Stimulated activated CD8-positive, alpha-beta memory T cell treated with anti-CD3 and anti-CD28 coated beads, Interleukin-4, amount 100 ng/mL, for 4 hours (primary cell): ENCODE measurements around the gene FCHSD2.
"Not testable (repeated sequence)": the region's sequence is repeated elsewhere in the genome, so short reads cannot be mapped to it uniquely, and the experiment has no call there.

Source experiments
- DNase-seq, 2 donors: peaks; one replicate each; pipeline ENCODE4 v3.0.0-alpha.2; 2020; ENCODE audit warnings: low read depth in 2 of 2, low spot score in 1 of 2

FCHSD2 gene

DNA sequence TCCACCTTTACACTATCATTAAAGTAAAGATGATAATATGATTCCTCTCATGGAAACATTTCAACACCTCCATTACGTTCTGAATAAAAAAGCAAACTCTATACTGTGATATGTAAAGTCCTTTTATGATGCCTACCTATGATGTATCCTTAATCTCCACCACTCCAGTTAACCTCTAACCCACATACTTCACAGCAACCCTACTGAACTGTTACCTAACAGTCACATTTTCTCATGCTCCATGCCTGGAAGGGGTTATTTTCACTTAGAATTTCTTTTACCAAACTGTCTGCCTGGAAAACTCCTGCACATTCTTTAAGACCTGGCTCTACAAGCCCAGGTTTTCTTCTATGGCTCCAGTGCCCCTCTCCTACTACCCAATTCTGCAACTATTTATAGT, 129.1 kb downstream of the FCHSD2 start:
- no peak for DNase-seq

- DNase-seq, result no peak
Observed at GRCh38 chr11:73012121-73012863, 129.8 kb downstream of the FCHSD2 start.

DNA sequence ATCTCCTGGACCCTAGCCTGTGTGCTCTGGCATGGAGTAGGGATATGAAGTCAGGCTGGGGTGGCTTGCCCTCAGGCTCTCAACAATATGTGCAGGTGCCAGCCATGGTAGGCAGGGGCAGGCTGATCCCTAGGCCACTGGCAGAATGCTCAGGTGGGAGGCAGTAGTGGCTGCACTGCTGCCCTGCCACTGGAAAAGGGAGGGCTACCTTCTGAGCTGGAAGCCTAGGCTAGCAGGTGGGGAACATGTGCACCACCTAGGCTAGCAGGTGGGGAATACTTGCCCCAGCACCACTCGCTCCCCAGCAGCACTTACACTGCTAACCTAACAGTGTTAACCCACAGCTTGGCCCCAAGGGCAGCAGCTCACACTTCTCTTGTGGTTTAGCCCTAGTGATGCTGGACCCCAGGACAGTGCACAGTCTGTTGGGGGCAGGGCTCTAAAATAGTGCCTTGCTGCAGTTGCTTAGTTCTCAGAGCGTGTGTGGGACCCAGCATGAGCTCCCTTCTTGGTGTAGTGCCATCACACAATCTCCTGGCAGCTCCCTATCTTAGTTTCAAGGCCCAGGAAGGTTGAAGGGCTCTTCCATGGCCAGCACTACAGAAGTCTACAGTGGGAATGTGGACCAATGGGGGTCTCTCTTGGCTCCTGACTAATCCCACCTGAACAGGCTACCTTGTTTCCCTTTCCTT, 130.8 kb downstream of the FCHSD2 start:
- DNase-seq, result no peak

- no peak for DNase-seq
Observed at GRCh38 chr11:73009972-73010371, 132.1 kb downstream of the FCHSD2 start.

DNA sequence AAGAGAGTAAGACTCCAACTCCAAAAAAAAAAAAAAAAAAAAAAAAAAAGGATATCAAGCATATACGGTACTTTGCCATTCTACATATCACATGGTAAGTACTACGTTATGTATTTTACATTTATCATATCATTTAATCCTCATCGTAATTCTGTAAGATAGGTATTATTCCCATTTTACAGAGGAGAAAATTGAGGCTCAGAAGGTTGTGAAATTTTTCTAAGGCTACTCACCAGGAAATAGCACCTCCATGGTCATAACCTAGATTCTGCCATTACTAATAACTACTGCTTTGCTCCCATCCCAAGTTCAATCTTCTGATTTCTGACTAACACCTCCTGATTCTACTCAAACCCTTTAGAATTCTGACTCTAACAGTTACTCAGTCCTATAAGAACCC, 138.0 kb downstream of the FCHSD2 start:
- DNase-seq, result no peak

GRCh38 chr11:73003088-73003487, 139.0 kb downstream of the FCHSD2 start:
- no peak for DNase-seq

DNA sequence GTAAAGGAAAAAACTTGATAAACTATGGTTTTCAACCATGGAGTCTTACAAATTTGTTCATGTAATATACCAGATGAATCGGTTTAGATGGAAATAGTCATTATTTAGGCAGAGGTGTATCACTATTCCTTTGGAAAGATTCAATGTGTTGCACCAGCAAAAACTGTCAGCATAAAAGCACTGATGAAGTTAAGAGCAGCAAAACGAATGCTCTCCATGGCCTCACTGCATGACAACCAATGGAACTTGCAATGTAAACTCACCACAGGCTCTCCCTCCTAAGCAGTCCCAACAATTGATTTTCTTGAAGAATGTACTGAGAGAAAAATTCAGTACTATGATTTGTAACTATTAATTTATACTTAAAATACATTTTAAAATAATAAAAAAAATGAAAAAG, 139.9 kb downstream of the FCHSD2 start:
- DNase-seq, result no peak

GRCh38 chr11:73001615-73002014, 140.5 kb downstream of the FCHSD2 start:
- DNase-seq, result no peak

DNA sequence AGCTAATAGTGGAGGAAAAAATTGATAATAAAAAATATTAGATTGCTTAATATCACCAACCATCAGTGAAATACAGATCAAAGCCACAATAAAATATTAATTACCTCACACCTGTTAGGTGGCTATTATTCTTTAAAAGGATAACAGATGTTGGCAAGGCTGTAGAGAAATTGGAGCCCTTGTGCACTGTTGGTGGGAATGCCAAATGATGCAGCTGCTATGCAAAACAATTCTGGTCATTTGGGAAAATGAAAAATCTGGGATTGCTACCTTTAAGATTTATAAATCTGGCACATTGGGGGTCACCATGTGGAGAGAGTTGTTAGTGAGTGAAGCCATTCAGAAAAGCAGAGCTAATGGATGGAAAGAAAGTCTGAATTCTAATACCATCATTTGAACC, 143.4 kb downstream of the FCHSD2 start:
- DNase-seq, result no peak

DNA sequence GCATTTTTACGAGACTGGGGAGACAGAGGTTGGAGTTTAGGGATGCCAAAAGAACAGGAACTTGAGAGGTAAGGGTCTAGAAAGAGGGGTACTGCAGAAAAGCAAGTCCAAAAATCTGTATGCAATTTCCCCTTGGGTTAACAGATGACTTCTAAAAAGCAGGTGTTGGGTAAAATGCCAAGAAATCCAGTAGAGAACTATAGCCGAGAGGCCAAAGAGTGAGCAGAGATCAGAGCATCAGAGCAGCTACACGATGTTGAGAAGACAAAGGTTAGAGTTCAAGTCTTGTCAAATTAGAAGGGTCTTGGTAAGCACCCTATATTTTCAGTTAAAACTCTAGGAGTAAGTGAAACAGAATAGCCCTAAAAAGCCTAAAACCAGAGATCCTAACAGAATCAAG, 145.2 kb downstream of the FCHSD2 start:
- no peak for DNase-seq

DNA sequence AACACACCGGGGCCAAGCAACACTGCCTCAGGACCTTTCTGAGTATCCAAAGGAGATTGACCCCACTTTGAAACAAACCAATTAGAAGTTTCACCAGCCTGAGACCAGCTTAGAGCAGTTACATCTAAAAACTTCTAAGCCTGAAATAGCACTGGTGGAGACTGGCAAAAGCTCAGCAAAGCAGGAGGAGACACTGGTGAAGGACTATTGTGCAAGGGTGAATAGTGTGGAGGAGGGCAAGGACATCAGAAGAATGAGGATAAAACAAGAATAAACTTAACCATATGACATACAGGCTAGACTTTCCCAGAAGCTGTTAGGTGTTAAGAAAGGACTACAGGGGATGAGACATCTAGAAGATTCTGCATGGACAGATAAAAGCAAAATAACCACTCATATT, 152.4 kb downstream of the FCHSD2 start:
- no peak for DNase-seq

DNA sequence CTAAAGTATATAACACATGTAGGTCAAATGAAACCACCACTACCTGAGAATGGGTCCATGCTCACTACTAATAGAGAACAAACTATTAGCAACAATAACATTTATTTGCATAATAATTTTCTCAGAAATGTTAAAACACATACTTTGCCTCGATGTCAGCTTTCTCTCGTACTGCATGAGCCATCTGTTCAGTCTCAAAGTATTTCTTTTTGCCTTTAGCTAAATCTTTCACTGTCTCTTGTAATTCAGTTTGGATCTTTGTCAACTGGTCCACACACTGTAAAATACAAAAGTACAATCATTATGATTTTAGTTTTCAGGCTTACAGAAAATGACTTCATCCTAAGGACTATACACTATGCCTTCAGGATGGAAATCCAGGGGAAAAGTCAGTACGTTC, 153.3 kb downstream of the FCHSD2 start:
- DNase-seq, result no peak

DNA sequence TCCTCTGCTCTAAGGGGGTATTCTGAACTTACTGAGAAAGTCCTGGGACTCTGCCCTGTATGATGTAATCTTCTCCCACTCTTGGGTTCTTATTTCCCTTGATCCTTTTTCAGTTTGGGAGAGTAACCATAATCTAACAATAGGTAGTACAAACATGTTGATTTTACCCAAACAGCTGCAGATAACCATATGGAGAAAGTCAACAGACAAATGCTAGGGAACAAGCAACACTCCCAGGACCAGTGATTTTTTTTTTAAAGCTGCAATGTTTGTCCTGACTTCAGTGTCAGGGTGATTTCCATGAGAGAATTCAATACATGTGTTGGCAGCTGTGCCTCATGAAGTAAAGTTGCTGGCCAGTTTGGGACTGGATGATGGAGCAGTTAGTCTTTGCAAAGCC, 156.5 kb downstream of the FCHSD2 start:
- no peak for DNase-seq

DNA sequence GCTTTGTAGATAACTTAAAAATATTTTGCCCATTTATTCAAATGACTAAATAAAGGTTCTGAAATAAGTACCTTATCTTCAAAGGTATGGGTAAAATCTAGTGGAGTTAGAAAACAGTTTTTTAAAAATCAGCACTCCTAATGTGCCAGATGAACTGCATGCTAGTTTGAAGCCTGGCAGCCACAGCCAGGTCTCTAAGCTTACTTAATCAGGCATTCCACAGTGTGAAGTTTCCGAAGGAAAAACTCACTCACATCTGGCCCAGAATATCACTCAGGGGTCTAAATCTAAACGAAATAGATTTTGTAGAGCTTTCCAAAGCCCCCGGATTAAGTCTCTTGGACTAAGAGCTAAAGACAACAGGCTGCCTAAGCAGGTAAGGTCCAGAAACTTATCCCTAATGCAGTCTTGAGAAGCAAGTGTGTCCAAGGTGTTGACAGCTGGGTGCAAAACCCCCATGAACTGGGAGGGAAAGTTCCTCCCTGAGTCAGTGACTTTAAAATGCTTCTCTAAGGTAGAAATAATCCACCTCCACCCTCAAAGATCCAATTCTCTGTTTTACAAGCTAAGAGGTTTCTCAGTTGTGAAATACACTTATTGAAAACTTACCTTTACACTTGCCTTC, 157.6 kb downstream of the FCHSD2 start:
- DNase-seq, result no peak

GRCh38 chr11:72983560-72983959, 158.6 kb downstream of the FCHSD2 start:
- DNase-seq, result no peak

DNA sequence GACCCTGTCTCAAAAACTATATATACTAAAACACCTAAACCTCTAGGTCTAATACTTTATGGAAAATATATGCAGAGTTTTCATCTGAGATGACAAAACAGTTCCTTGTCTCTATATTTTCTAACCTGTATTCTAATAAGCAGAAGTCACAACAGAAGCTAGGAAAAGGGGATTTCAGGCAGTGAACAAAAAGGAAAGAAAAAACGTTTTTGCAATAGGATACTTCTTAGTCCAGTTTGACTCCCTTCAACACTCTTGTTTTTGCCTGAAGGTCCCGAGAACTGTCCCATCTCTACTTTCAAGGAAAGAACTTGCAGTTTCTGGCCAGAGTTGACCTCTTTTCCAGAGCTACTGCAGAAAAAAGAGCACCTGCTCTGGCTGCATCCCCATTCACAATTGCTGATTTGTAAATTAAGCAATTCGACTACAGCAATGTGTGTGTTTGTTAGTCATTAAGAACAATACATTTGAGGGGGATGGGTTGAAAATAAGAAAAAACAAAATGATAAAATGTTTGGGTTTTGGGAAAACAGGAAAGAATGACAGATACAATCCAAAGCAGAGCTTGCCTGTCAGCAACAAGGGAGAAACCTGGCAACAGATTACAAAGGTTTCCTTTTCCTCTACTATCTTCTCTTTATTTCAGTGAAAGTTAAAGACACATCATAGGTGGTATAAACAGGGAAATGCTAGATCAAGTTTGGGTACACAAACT, 160.0 kb downstream of the FCHSD2 start:
- no peak for DNase-seq

DNA sequence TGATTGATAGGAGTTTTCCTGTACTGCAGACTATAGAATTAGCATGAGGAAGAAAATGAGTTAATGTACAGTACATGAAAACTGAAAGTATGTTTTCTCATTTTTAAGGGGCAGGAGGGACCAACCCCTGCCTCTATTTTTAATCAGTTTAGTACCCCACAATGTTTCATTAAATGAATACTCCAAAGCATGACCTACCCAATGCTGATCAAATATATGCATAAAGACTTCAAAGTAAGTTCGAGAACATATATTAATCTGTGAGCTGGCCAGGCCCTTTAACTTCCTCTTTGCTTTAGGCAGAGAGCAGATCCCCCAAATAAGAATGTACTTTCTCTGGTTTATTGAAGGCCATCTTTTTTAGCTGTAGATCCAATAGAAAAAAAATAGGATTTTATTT, 161.0 kb downstream of the FCHSD2 start:
- DNase-seq, result no peak

DNA sequence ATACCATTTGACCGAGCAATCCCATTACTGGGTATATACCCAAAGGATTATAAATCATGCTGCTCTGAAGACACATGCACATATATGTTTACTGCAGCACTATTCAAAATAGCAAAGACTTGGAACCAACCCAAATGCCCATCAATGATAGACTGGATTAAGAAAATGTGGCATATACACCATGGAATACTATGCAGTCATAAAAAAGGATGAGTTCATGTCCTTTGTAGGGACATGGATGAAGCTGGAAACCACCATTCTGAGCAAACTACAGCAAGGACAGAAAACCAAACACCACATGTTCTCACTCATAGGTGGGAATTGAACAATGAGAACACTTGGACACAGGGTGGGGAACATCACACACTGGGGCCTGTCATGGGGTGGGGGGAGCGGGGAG, 164.3 kb downstream of the FCHSD2 start:
- DNase-seq, result not testable (repeated sequence)

- DNase-seq, result not testable (repeated sequence)
Observed at GRCh38 chr11:72976522-72976892, 165.6 kb downstream of the FCHSD2 start.

DNA sequence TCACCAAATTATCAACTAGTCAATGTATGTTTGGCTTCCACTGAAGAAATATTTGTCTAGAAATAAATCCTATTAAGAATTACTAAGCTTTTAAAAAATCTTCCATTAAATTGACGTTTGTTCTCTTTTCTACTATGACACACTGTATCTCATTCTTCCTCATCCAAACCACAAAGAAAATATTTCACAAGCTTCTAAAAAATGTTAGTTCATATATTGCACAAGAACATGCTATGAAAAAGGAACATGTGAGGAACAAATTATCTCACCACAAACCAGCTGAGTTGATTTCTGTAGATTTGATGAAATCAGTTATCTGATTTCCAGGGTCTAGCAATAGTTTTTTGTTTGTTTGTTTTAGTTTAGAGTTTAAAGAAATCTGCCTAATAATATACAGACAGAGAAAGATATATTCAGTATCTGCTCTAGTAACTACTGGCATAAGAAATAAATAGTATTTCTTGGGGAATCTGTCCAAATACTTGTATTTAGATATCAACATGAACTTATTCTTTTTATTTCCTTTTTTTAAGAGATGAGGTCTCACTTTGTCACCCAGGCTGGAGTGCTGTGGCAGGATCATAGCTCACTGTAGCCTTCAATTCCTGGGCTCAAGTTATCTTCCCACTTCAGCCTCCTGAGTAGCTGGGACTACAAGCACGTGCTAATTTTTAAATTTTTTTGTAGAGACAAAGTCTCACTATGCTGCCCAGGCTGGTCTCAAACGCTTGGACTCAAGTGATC, 166.2 kb downstream of the FCHSD2 start:
- DNase-seq, result no peak
